HG02678 (cell line): ENCODE results near the gene KLK6.

Source experiments
- ATAC-seq: cut with Tn5 transposase; IDR thresholded peaks from one replicate; pipeline ENCODE4 v1.9.1; 2021; ENCODE audit warnings: mild to moderate bottlenecking, moderate library complexity; ENCODE audit not compliant: unreplicated experiment

Gene KLK6

GRCh38 chr19:50912727-50913716 lies 56.4 kb downstream of the KLK6 start:
- ATAC-seq: no peak

- ATAC-seq: no peak
These were observed 57.2 kb downstream of the KLK6 start for GRCh38 chr19:50912102-50912599.

DNA sequence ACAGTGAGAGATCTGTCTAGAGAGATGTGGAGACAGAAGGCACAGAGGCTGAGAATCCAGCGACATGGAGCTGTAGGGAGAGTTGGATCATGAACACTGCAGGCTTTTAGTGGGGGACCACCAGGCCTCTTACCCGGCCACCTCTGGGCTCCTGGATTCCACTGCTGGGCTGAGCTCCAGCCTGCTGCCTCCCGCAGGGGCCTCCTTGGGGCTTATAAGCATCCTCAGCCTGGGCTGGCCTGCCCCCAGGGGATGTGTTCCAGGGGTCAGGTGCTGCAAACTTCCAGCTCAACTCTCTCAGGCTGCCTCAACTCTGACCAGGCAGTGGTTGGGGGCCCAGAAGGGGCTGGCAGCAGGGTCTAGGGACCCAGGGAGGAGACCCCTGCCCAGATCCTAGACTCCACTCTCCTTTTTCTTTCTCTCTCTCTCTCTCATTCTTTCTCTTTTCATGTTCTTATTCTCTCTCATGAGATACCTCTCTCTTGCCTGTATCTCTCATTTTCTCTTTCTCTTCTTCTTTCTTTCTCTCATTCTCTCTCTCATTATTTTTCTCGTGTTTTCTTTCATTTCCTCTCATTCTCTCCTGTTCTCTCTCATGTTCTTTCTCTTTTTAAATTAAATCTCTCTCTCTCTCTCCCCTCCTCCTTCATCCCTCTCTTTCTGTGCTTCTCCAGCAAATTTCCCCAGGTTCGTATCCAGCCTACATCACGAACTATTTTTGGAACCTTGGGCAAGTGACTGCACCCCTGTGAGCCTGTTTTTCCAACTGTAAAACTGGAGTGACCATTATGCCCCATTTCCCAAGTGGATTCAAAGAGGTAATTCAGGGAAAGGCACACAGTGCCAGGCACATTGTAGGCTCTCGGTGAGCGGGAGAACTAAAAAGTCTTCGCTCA lies 57.9 kb downstream of the KLK6 start, which contains the start of gene KLK4:
KLK4 (minus strand) TSS at position 190 of the 896 bp plus-strand sequence. CDS start 657 bp downstream, outside the sequence.
- ATAC-seq: no peak

GRCh38 chr19:50910722-50911121 lies 58.7 kb downstream of the KLK6 start:
- ATAC-seq: no peak

- no peak for ATAC-seq
These were observed 59.9 kb downstream of the KLK6 start for GRCh38 chr19:50909240-50910070.
